Duodenal mucosa (tissue), 2 donors: ENCODE measurements around the gene FBXO3.

Source experiments
- H3K27ac ChIP-seq: one replicate; pipeline ENCODE4 v1.7.0; 2013; ENCODE audit warnings: low read depth, low read length
- H3K27me3 ChIP-seq, 2 donors: one replicate each; pipeline ENCODE4 v1.7.0; 2013; ENCODE audit warnings: low read length in 2 of 2, control low read depth in 1 of 2; ENCODE audit not compliant: insufficient read depth in 2 of 2, control insufficient read depth in 1 of 2
- H3K36me3 ChIP-seq, 2 donors: one replicate each; pipeline ENCODE4 v1.7.0; 2013; ENCODE audit warnings: low read length in 2 of 2, control low read depth in 1 of 2; ENCODE audit not compliant: insufficient read depth in 2 of 2, control insufficient read depth in 1 of 2
- H3K4me1 ChIP-seq, 2 donors: one replicate each; pipeline ENCODE4 v1.7.0; 2013; ENCODE audit warnings: low read length in 2 of 2, control low read depth in 1 of 2; ENCODE audit not compliant: insufficient read depth in 2 of 2, control insufficient read depth in 1 of 2
- H3K4me3 ChIP-seq, 2 donors: one replicate each; pipeline ENCODE4 v1.7.0; 2013; ENCODE audit warnings: low read length in 2 of 2, low read depth in 1 of 2
- H3K9ac ChIP-seq, 2 donors: one replicate each; pipeline ENCODE4 v1.7.0; 2013; ENCODE audit warnings: low read length in 2 of 2, low read depth in 1 of 2
- H3K9me3 ChIP-seq, 2 donors: one replicate each; pipeline ENCODE4 v1.7.0; 2013; ENCODE audit warnings: low read length in 2 of 2, control low read depth in 1 of 2; ENCODE audit not compliant: control insufficient read depth in 1 of 2

FBXO3 gene

GRCh38 chr11:33706546-33706945 is 67.8 kb downstream of the FBXO3 start:
- Histone ChIP-seq H3K36me3 (peaks cover 9 to 20% of the 10 kb centered on the region in 2 donors), H3K9me3 (no peaks in the 10 kb centered on the region), H3K9ac (no peak overlapping the region), H3K4me1 (peaks cover 9 to 39% of the 10 kb centered on the region in 2 donors), H3K4me3 (no peak overlapping the region), H3K27me3 (no peaks in the 10 kb centered on the region), H3K27ac (no peak overlapping the region)

- Histone ChIP-seq H3K4me1 (peaks cover 22 to 52% of the 10 kb centered on the region in 2 donors), H3K27ac (peak overlapping the region; percentile 0)
Measured at GRCh38 chr11:33704240-33705002, 69.9 kb downstream of the FBXO3 start.

GRCh38 chr11:33703788-33704187 is 70.5 kb downstream of the FBXO3 start:
- H3K36me3 ChIP-seq, result peaks cover 0 to 1% of the 10 kb centered on the region in 2 donors
- no peak overlapping the region for H3K4me3 ChIP-seq
- H3K27ac ChIP-seq, result peak overlapping the region; percentile 0
- H3K9ac ChIP-seq, result no peak overlapping the region
- peaks cover 22 to 51% of the 10 kb centered on the region in 2 donors for H3K4me1 ChIP-seq
- no peaks in the 10 kb centered on the region for H3K9me3 ChIP-seq
- no peaks in the 10 kb centered on the region for H3K27me3 ChIP-seq

More at GRCh38 chr11:33704240-33705002, 69.9 kb downstream of the FBXO3 start:
- H3K4me3 ChIP-seq, result no peak overlapping the region
- H3K9ac ChIP-seq, result no peak overlapping the region
- H3K27me3 ChIP-seq, result no peaks in the 10 kb centered on the region
- H3K9me3 ChIP-seq, result no peaks in the 10 kb centered on the region
- H3K36me3 ChIP-seq, result peaks cover 0 to 7% of the 10 kb centered on the region in 2 donors

DNA sequence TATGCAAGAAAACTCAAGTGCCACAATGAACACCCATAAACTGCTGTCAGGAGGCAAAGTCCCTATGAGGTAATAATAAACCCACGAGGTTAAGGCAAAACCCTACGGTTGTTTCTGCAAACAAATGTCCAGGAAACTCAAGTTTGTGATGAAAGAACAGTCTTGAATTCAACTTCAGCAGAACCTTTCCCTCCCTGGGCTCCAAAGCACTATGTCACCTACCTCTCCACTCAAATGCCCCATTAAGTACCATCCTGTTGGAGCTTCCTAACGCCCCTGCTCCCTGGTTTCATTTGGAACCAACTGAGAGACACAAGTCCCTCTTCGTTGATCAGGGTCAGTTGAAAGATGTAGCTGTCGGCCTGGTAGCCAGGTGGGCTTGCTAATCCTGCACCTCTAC is 71.1 kb downstream of the FBXO3 start:
- Histone ChIP-seq H3K9ac (no peak overlapping the region), H3K27me3 (no peaks in the 10 kb centered on the region), H3K4me3 (no peak overlapping the region), H3K9me3 (no peaks in the 10 kb centered on the region), H3K36me3 (no peaks in the 10 kb centered on the region), H3K4me1 (peaks cover 22 to 51% of the 10 kb centered on the region in 2 donors), H3K27ac (peak overlapping the region; percentile 30)

GRCh38 chr11:33701302-33702230 is 72.8 kb downstream of the FBXO3 start:
- peak overlapping the region; percentile 83 for H3K27ac ChIP-seq
- H3K4me3 ChIP-seq, result peak overlapping the region; percentile 74 to 81
- H3K27me3 ChIP-seq, result no peaks in the 10 kb centered on the region
- peaks cover 22 to 47% of the 10 kb centered on the region in 2 donors for H3K4me1 ChIP-seq
- peak overlapping the region; percentile 68 to 75 for H3K9ac ChIP-seq
- H3K36me3 ChIP-seq, result no peaks in the 10 kb centered on the region
- H3K9me3 ChIP-seq, result no peaks in the 10 kb centered on the region

- peak within 1 kb of the TSS; percentile 74 to 81 for H3K4me3 ChIP-seq
- H3K27ac ChIP-seq, result peak within 1 kb of the TSS; percentile 83
- H3K36me3 ChIP-seq, result no peaks in the 10 kb centered on the region
- no peaks in the 10 kb centered on the region for H3K9me3 ChIP-seq
- peak within 1 kb of the TSS; percentile 68 to 75 for H3K9ac ChIP-seq
- H3K27me3 ChIP-seq, result no peaks in the 10 kb centered on the region
- H3K4me1 ChIP-seq, result peaks cover 22 to 45% of the 10 kb centered on the region in 2 donors
Measured at GRCh38 chr11:33700502-33701271, 73.6 kb downstream of the FBXO3 start, which contains the start of gene C11orf91. C11orf91 (minus strand) TSS chr11:33700826; CDS start chr11:33700740, 86 bp downstream.

GRCh38 chr11:33700063-33700501 is 74.2 kb downstream of the FBXO3 start:
- no peak overlapping the region for H3K9ac ChIP-seq
- no peaks in the 10 kb centered on the region for H3K27me3 ChIP-seq
- H3K4me1 ChIP-seq, result peaks cover 22 to 45% of the 10 kb centered on the region in 2 donors
- H3K27ac ChIP-seq, result peak overlapping the region; percentile 4
- peak overlapping the region; percentile 72 to 81 for H3K4me3 ChIP-seq
- H3K9me3 ChIP-seq, result no peaks in the 10 kb centered on the region
- H3K36me3 ChIP-seq, result no peaks in the 10 kb centered on the region

- Histone ChIP-seq H3K27me3 (no peaks in the 10 kb centered on the region), H3K4me1 (peaks cover 22 to 45% of the 10 kb centered on the region in 2 donors), H3K4me3 (no peak overlapping the region), H3K9ac (no peak overlapping the region), H3K9me3 (no peaks in the 10 kb centered on the region), H3K36me3 (no peaks in the 10 kb centered on the region), H3K27ac (peak overlapping the region; percentile 4)
Measured at GRCh38 chr11:33699515-33700062, 74.7 kb downstream of the FBXO3 start.

DNA sequence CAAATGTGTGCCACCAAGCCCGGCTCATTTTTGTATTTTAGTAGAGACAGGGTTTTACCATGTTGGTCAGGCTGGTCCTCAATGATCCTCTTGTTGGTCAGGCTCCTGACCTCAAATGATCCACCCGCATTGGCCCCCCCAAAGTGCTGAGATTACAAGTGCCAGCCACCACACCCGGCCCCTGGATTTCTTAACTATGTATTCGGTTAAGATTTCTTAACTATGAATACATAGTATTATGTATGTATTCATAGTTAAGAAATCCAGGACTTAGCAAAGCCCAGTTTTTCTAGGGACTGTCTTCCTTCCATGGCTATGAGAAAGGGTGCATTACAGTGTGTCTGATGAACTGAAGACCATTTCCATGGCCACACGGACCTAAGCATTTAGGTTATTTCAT is 75.4 kb downstream of the FBXO3 start:
- Histone ChIP-seq H3K4me3 (no peak overlapping the region), H3K4me1 (peaks cover 20 to 41% of the 10 kb centered on the region in 2 donors), H3K9ac (no peak overlapping the region), H3K36me3 (no peaks in the 10 kb centered on the region), H3K27me3 (no peaks in the 10 kb centered on the region), H3K9me3 (no peaks in the 10 kb centered on the region), H3K27ac (no peak overlapping the region)
